ENCODE data around the gene LSM12. TPM values are rescaled to one million over a fixed set of nuclear protein-coding genes. Genes with fewer than 3 reads are reported as not detected.
"Not testable (repeated sequence)": the region's sequence is repeated elsewhere in the genome, so short reads cannot be mapped to it uniquely, and the experiment has no call there.

The LSM12 gene
- total RNA-seq, 1 experiment from 2014 or later = 95.6 TPM

DNA sequence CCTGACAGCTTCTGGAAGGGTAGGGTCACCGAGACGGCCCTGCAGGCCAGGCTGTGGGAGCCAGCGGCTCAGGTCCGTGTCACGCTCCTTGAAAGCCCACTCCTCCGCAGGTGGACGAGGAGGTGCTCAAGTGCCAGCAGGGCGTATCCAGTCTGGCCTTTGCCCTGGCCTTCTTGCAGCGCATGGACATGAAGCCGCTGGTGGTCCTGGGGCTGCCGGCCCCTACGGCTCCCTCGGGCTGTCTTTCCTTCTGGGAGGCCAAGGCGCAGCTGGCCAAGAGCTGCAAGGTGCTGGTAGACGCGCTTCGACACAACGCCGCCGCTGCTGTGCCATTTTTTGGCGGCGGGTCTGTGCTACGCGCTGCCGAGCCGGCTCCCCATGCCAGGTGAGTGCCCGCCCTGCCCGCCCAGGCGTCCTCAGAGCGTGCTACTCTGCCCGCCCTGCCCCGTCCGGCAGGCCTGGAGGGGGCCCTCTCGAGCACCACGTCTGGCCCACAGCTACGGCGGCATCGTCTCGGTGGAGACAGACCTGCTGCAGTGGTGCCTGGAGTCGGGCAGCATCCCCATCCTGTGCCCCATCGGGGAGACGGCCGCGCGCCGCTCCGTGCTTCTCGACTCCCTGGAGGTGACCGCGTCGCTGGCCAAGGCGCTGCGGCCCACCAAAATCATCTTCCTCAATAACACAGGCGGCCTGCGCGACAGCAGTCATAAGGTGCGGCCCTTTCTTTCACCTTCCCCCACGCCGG, 60.8 kb downstream of the LSM12 start:
- no peak for DNase-seq
- Histone ChIP-seq H3K9me3 (replicated peaks) (no peaks in the 10 kb centered on the region), H3K4me1 (no peaks in the 10 kb centered on the region; the same call in 1 of the 2 replicates), H3K27ac (no peak overlapping the region), H3K27me3 (peaks cover 6% of the 10 kb centered on the region), H3K36me3 (no peaks in the 10 kb centered on the region), H3K4me3 (peak overlapping the region; percentile 72)

- Histone ChIP-seq H3K4me3 (peak overlapping the region; percentile 44), H3K9me3 (replicated peaks) (no peaks in the 10 kb centered on the region), H3K36me3 (no peaks in the 10 kb centered on the region)
Observed at GRCh38 chr17:44004761-44005526, 61.5 kb downstream of the LSM12 start.

DNA sequence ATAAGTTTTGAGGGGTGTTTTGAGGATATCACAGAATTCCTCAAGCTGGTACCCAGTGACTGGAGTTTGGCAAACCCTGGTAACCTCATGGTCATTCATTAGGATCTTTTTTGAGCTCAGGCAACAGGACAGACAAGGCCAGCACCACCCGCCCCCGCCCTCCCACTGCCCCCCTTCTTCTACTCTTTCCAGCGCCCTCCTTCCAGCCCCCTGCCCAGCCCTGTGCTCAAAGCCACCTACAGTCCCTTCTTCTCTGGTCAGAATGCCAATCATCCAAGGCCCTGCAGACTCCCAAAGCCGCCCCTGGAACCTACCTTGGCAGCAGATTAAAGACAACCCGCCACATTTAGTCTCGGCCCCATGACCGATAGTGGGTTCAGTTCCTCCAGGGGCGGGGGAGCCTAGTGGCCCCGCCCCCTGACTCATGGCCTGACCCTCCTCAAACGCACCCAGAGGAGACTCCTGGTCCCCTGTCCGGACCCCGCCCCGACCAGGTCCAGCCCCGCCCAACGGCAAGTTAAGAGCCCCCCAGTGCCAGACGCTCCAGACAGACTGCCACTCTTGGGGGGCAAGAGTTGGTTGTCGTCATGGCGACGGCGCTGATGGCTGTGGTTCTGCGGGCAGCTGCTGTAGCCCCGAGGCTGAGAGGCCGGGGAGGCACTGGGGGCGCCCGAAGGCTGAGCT, 62.3 kb downstream of the LSM12 start, which contains the start of gene NAGS:
TSS of gene NAGS (plus strand) at position 546 of the 684 bp plus-strand sequence. CDS start at position 588, 42 bp downstream.
- Histone ChIP-seq H3K4me1 (no peaks in the 10 kb centered on the region; the same call in 1 of the 2 replicates), H3K36me3 (no peaks in the 10 kb centered on the region), H3K27ac (no peak within 1 kb of the TSS), H3K9me3 (replicated peaks) (no peaks in the 10 kb centered on the region), H3K4me3 (peak within 1 kb of the TSS; percentile 44), H3K27me3 (peaks cover 6% of the 10 kb centered on the region)
- peak; percentile 42 to 60 for DNase-seq

More at GRCh38 chr17:44004761-44005526, 61.5 kb downstream of the LSM12 start:
- H3K27ac ChIP-seq = no peak overlapping the region
- peaks cover 6% of the 10 kb centered on the region for H3K27me3 ChIP-seq
- DNase-seq = no peak
- H3K4me1 ChIP-seq = no peaks in the 10 kb centered on the region; the same call in 1 of the 2 replicates

DNA sequence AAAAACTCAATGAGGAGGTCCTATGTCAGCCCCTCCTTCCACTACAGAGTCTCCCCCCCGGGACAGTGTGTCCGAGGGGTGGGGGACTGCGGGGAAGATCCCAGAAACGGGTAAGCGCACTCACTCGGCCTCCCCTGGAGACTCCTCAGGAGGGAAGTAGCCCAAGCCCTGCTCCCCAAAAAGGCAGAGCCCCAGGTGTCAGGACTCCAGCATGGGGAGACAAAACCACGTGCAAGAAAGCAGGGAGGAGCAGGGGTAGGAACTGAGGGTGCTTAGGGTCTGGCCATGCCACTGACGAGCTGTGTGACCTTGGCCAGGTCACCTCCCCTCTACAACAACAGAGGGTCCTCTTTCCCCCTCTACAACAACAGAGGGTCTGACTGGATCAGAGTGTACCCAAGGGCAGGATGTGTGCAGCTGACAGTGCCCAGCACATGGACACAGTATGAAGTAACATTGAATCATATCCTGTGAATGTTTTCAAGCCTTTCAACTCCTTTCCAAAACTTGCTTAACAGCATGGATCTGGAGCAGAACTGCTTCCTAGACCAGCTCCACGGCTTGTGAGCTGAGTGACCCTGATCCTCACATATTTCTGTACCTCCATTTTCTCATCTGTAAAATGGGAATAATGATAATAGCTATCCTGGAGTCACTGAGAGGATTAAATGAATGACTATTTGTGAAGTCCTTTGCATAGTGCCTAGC, 64.2 kb downstream of the LSM12 start:
- H3K27ac ChIP-seq = no peak overlapping the region
- H3K4me1 ChIP-seq = no peaks in the 10 kb centered on the region; the same call in 1 of the 2 replicates
- no peak overlapping the region for H3K4me3 ChIP-seq
- peaks cover 6% of the 10 kb centered on the region for H3K27me3 ChIP-seq
- H3K36me3 ChIP-seq = no peaks in the 10 kb centered on the region
- no peak for DNase-seq
- H3K9me3 ChIP-seq (replicated peaks) = no peaks in the 10 kb centered on the region

GRCh38 chr17:44001461-44001920, 65.0 kb downstream of the LSM12 start:
- Histone ChIP-seq H3K27me3 (peaks cover 9% of the 10 kb centered on the region), H3K27ac (no peak overlapping the region), H3K9me3 (replicated peaks) (no peaks in the 10 kb centered on the region), H3K4me3 (no peak overlapping the region), H3K36me3 (no peaks in the 10 kb centered on the region), H3K4me1 (no peaks in the 10 kb centered on the region; the same call in 1 of the 2 replicates)
- DNase-seq = no peak

DNA sequence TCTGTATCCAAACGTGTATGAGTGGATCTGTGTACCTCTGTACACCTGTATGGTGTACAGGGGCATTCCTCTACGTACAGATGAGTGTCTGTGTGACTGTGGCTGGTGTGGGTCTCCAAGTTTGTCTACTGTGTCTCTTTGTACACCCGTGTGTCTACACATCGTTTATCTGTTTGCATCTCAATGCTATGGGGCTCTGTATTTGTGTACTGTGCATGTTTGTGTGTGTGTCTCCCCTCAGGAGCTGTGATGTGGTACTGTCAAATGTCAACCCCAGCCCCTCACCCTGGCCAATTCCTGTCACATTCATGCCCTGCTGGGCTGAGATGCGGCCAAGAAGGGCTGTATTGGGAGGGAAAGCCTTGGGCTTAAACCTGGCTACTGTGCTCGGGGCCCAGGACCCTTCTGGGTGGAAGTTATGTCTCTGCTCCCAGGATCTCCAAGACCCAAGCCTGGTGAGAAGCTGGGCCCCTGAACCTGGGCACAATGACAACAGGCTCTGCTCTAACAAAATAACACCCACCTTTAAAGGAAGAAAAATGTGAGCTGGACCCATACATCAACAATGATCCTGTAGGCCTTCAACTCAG, 65.5 kb downstream of the LSM12 start:
- Histone ChIP-seq H3K27me3 (peaks cover 11% of the 10 kb centered on the region), H3K9me3 (replicated peaks) (no peaks in the 10 kb centered on the region), H3K4me3 (no peak overlapping the region), H3K27ac (no peak overlapping the region), H3K36me3 (no peaks in the 10 kb centered on the region), H3K4me1 (no peaks in the 10 kb centered on the region; the same call in 1 of the 2 replicates)
- no peak for DNase-seq

DNA sequence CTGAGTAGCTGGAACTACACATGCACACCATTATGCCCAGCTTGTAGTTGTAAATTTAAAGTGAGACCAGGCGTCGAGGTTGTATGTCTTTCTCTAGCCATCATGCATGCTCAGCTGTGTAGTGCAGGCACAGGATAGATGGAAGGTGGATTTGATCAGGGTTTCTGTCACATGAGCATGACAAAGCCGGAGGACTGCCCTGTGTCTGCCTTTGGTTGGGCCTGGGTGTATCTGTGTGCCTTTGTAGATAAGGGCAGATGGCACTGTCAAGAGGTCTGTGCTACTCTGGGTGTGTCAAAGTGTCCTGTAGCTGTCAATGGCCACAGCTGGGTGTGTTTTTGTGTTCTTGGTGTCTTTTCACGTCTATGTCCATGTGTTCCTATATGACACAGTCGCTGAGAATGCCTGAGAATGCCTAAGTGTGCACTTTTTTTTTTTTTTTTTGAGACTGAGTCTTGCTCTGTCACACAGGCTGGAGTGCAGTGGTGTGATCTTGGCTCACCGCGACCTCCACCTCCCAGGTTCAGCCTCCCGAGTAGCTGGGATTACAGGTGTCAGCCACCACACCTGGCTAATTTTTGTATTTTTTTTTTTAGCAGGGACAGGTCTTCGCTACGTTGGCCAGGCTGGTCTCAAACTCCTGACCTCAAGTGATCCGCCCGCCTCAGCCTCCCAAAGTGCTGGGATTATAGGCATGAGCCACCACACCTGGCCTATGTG, 66.2 kb downstream of the LSM12 start:
- DNase-seq = no peak
- Histone ChIP-seq H3K9me3 (replicated peaks) (no peaks in the 10 kb centered on the region), H3K4me3 (no peak overlapping the region), H3K4me1 (no peaks in the 10 kb centered on the region; the same call in 1 of the 2 replicates), H3K27me3 (peaks cover 13% of the 10 kb centered on the region), H3K27ac (no peak overlapping the region), H3K36me3 (no peaks in the 10 kb centered on the region)

- no peak overlapping the region for H3K27ac ChIP-seq
- no peaks in the 10 kb centered on the region for H3K4me1 ChIP-seq
- H3K4me3 ChIP-seq = no peak overlapping the region
- H3K9me3 ChIP-seq (replicated peaks) = no peaks in the 10 kb centered on the region
- peaks cover 22% of the 10 kb centered on the region for H3K27me3 ChIP-seq
- no peaks in the 10 kb centered on the region for H3K36me3 ChIP-seq
- no peak for DNase-seq
Observed at GRCh38 chr17:43999024-43999423, 67.4 kb downstream of the LSM12 start.

DNA sequence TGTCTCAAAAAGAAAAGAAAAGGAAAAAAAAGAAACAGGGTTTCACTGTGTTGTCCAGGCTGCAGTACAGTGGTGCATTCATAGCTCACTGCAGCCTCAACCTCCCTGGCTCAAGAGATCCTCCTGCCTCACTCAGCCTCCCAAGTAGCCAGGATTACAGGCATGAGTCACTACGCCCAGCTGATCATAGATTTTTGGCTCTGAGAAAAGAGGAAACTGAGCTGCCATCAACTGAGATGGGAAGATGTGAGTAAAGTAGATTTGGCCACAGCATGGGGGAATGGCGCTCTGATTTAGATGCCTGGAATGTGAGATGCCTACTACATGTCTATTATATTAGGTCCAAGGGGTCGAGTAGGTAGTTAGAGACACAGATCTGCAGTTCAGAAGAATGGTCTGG, 67.9 kb downstream of the LSM12 start:
- Histone ChIP-seq H3K4me3 (no peak overlapping the region), H3K9me3 (replicated peaks) (no peaks in the 10 kb centered on the region), H3K27me3 (peaks cover 22% of the 10 kb centered on the region), H3K27ac (no peak overlapping the region), H3K36me3 (no peaks in the 10 kb centered on the region), H3K4me1 (no peaks in the 10 kb centered on the region)
- no peak for DNase-seq

GRCh38 chr17:43997180-43997579, 69.3 kb downstream of the LSM12 start:
- not testable (repeated sequence) for H3K27ac ChIP-seq; H3K4me3 ChIP-seq; H3K36me3 ChIP-seq; H3K4me1 ChIP-seq; H3K9me3 ChIP-seq (replicated peaks); DNase-seq
- H3K27me3 ChIP-seq = peaks cover 16% of the 10 kb centered on the region

GRCh38 chr17:43995150-43995471, 71.4 kb downstream of the LSM12 start:
- no peak overlapping the region for H3K27ac ChIP-seq
- no peaks in the 10 kb centered on the region for H3K4me1 ChIP-seq
- H3K36me3 ChIP-seq = no peaks in the 10 kb centered on the region
- no peaks in the 10 kb centered on the region for H3K9me3 ChIP-seq (replicated peaks)
- H3K27me3 ChIP-seq = peaks cover 16% of the 10 kb centered on the region
- H3K4me3 ChIP-seq = no peak overlapping the region
- DNase-seq = no peak

DNA sequence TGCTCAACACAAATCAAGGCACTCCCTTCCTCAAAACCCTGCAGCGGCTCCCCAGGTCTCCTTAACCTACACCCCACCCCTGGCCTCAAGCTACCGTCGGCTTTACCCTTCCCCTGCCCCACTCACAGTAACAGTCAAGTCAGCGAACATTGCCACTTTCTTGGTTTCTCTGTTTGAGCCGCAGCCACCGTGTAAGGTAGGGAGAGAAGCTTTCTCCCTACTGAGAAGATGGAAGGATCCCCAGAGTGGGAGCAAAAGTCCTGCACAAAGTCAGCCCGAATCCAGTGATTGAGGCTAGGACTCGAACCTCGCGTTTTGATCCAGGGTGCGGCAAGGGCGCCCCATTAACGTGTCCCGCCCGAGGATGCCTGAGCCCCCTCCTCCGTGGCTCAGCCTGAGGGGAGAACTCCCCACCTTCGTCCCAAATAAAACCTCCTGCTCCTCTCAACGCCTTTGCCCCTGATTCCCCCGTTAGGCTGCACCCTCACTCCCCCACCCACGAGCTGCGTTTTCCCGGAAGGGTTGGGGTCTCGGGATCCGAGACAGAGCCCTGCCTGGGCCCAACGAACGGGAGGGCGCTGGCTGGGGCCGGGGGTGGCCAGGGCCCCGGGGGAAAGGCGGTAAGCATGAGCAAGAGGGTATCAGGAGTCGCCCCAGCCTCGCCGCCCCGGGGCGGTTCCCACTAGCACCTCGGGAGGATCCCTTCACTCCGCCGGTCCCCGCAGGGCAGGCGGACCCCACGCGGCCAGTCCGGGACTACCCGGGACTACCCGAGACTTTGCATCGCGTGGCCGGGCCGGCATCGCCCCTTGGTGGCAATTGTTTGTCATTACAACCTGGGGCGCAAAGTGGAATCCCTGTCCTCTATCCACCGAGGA, 72.0 kb downstream of the LSM12 start:
- no peaks in the 10 kb centered on the region for H3K9me3 ChIP-seq (replicated peaks)
- no peak overlapping the region for H3K27ac ChIP-seq
- H3K27me3 ChIP-seq = peaks cover 16% of the 10 kb centered on the region
- no peaks in the 10 kb centered on the region for H3K36me3 ChIP-seq
- peak; percentile 69 to 85 for DNase-seq
- no peaks in the 10 kb centered on the region for H3K4me1 ChIP-seq
- no peak overlapping the region for H3K4me3 ChIP-seq

GRCh38 chr17:43992641-43993040, 73.8 kb downstream of the LSM12 start:
- H3K27me3 ChIP-seq = peaks cover 16% of the 10 kb centered on the region
- H3K4me3 ChIP-seq = no peak overlapping the region
- no peaks in the 10 kb centered on the region for H3K9me3 ChIP-seq (replicated peaks)
- H3K4me1 ChIP-seq = no peaks in the 10 kb centered on the region
- no peaks in the 10 kb centered on the region for H3K36me3 ChIP-seq
- H3K27ac ChIP-seq = no peak overlapping the region
- DNase-seq = no peak
